ENCODE results near the gene SLC46A1. TPM values are rescaled to one million over a fixed set of nuclear protein-coding genes. Genes with fewer than 3 reads are reported as not detected.

The SLC46A1 gene
- polyA plus RNA-seq, 3 donors: 1.5 to 6.3 (median 1.7) TPM

DNA sequence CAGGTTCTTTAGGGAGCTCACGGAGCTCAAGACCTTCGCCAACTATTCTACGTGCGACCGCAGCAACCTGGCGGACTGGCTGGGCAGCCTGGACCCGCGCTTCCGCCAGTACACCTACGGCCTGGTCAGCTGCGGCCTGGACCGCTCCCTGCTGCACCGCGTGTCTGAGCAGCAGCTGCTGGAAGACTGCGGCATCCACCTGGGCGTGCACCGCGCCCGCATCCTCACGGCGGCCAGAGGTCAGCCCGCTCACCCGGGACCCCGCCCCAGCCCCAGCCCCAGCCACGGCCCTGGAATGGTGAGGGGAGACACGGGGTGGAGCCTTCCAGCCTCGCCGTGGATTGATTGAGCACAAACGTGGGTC lies 21.0 kb downstream of the SLC46A1 start:
- Histone ChIP-seq H3K4me2 (replicated peaks; ENCODE audit: extremely low read depth, low read length, poor library complexity, severe bottlenecking) (peak overlapping the region; percentile 99), H3K4me1 (ENCODE audit: control insufficient read depth in 1 of 2, insufficient read depth in 2 of 2, low read length in 2 of 2) (peaks cover 20 to 30% of the 10 kb centered on the region in 2 donors), H3K9me3 (replicated peaks in 1 of 2; ENCODE audit: control insufficient read depth in 1 of 2, insufficient read depth in 1 of 2, low read length in 2 of 2) (no peaks in the 10 kb centered on the region), H2AFZ (ENCODE audit: insufficient read depth, low read depth, low read length, poor library complexity, severe bottlenecking) (peak overlapping the region; percentile 99), H4K20me1 (ENCODE audit: insufficient read depth, low read length) (no peaks in the 10 kb centered on the region), H3K79me2 (ENCODE audit: insufficient read depth, low read length) (no peaks in the 10 kb centered on the region), H3K36me3 (replicated peaks in 1 of 2; ENCODE audit: control insufficient read depth in 1 of 2, insufficient read depth in 2 of 2, low read length in 2 of 2) (peaks cover 9 to 13% of the 10 kb centered on the region in 2 donors), H3K27me3 (ENCODE audit: control insufficient read depth in 2 of 2, insufficient read depth in 2 of 2, low read length in 2 of 2) (peaks cover 12 to 22% of the 10 kb centered on the region in 2 donors), H3K27ac (ENCODE audit: low read depth in 1 of 2, low read length in 2 of 2) (no peak overlapping the region), H3K9ac (ENCODE audit: insufficient read depth, low read length, poor library complexity, severe bottlenecking) (peak overlapping the region; percentile 75), H3K4me3 (replicated peaks in 1 of 3; ENCODE audit: low read depth in 2 of 3, low read length in 3 of 3) (peak overlapping the region; percentile 61 to 97 (median 72))
- H3K27me3 Mint-ChIP-seq (ENCODE audit: low read depth in 3 of 3): peaks cover 20 to 48% (median 29%) of the 10 kb centered on the region in 3 donors
- peaks cover 0 to 5% (median 0%) of the 10 kb centered on the region in 7 donors for H3K9me3 Mint-ChIP-seq
- intact Hi-C loops (cut with micrococcal nuclease): no loop called here
- H3K36me3 Mint-ChIP-seq: peaks cover 20 to 32% of the 10 kb centered on the region in 2 donors
- DNase-seq: no peak
- TF ChIP-seq, protein P1, sequence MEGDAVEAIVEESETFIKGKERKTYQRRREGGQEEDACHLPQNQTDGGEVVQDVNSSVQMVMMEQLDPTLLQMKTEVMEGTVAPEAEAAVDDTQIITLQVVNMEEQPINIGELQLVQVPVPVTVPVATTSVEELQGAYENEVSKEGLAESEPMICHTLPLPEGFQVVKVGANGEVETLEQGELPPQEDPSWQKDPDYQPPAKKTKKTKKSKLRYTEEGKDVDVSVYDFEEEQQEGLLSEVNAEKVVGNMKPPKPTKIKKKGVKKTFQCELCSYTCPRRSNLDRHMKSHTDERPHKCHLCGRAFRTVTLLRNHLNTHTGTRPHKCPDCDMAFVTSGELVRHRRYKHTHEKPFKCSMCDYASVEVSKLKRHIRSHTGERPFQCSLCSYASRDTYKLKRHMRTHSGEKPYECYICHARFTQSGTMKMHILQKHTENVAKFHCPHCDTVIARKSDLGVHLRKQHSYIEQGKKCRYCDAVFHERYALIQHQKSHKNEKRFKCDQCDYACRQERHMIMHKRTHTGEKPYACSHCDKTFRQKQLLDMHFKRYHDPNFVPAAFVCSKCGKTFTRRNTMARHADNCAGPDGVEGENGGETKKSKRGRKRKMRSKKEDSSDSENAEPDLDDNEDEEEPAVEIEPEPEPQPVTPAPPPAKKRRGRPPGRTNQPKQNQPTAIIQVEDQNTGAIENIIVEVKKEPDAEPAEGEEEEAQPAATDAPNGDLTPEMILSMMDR (IDR thresholded peaks at IDR 0.05): no peak
- 2% methylated on average over 29 of the region's 29 CpGs for WGBS (ENCODE audit: insufficient coverage)
- H3K4me3 Mint-ChIP-seq: peak overlapping the region; percentile 95
- peaks cover 37% of the 10 kb centered on the region for H3K4me1 Mint-ChIP-seq
- H3K27ac Mint-ChIP-seq: peak overlapping the region in 2 of 7 donors; percentile 30 to 70

DNA sequence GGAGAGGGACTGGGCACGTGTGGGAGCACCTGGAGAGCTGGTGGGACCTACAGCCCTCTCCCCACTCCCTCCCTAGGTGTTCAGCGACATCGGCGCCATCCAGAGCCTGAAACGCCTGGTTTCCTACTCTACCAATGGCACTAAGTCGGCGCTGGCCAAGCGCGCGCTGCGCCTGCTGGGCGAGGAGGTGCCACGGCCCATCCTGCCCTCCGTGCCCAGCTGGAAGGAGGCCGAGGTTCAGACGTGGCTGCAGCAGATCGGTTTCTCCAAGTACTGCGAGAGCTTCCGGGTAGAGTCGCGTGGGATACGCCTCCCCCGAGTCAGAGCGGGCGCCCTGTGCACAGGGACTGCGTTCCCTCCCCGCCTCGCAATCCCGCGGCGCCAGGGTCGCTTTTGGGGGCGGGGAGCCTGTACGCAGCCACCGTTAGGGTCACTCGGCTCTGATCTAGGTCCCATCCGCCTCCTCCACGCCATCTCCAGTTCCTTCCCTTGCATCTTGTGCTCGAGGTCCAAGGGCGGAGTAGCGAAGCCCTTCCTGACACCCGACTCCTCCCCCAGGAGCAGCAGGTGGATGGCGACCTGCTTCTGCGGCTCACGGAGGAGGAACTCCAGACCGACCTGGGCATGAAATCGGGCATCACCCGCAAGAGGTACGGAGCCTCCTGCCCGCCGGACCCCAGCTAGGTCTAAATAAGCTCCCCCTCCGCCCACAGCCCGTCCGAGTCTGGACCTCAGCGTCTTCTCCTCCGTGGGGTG lies 21.6 kb downstream of the SLC46A1 start:
- intact Hi-C loops (cut with micrococcal nuclease): no loop called here
- Mint-ChIP-seq H3K36me3 (peaks cover 14 to 27% of the 10 kb centered on the region in 2 donors), H3K27me3 (ENCODE audit: low read depth in 3 of 3) (peaks cover 26 to 50% (median 35%) of the 10 kb centered on the region in 3 donors), H3K27ac (peak overlapping the region in 4 of 7 donors; percentile 30 to 70 (median 61)), H3K4me3 (peak overlapping the region; percentile 95), H3K9me3 (peaks cover 0 to 5% (median 0%) of the 10 kb centered on the region in 7 donors), H3K4me1 (peaks cover 37% of the 10 kb centered on the region)
- H3K36me3 ChIP-seq (replicated peaks in 1 of 2; ENCODE audit: control insufficient read depth in 1 of 2, insufficient read depth in 2 of 2, low read length in 2 of 2): peaks cover 6 to 8% of the 10 kb centered on the region in 2 donors
- TF ChIP-seq, protein P1 (IDR thresholded peaks at IDR 0.05): no peak
- peak; percentile 38 to 47 (median 46) for DNase-seq
- peak overlapping the region; percentile 99 for H3K4me2 ChIP-seq (replicated peaks; ENCODE audit: extremely low read depth, low read length, poor library complexity, severe bottlenecking)
- peak overlapping the region; percentile 99 for H2AFZ ChIP-seq (ENCODE audit: insufficient read depth, low read depth, low read length, poor library complexity, severe bottlenecking)
- H3K79me2 ChIP-seq (ENCODE audit: insufficient read depth, low read length): no peaks in the 10 kb centered on the region
- peak overlapping the region; percentile 75 for H3K9ac ChIP-seq (ENCODE audit: insufficient read depth, low read length, poor library complexity, severe bottlenecking)
- H4K20me1 ChIP-seq (ENCODE audit: insufficient read depth, low read length): no peaks in the 10 kb centered on the region
- WGBS (ENCODE audit: insufficient coverage): under 1% methylated on average over 55 of the region's 56 CpGs
- H3K4me3 ChIP-seq (replicated peaks in 1 of 3; ENCODE audit: low read depth in 2 of 3, low read length in 3 of 3): peak overlapping the region; percentile 61 to 97 (median 72)
- H3K9me3 ChIP-seq (replicated peaks in 1 of 2; ENCODE audit: control insufficient read depth in 1 of 2, insufficient read depth in 1 of 2, low read length in 2 of 2): no peaks in the 10 kb centered on the region
- peak overlapping the region in 1 of 2 donors; percentile 41 for H3K27ac ChIP-seq (ENCODE audit: low read depth in 1 of 2, low read length in 2 of 2)
- peaks cover 20 to 30% of the 10 kb centered on the region in 2 donors for H3K4me1 ChIP-seq (ENCODE audit: control insufficient read depth in 1 of 2, insufficient read depth in 2 of 2, low read length in 2 of 2)
- peaks cover 12 to 22% of the 10 kb centered on the region in 2 donors for H3K27me3 ChIP-seq (ENCODE audit: control insufficient read depth in 2 of 2, insufficient read depth in 2 of 2, low read length in 2 of 2)

Measured in CD14-positive monocyte (primary cell).